Kidney glomerular epithelial cell (primary cell): ENCODE measurements around the gene GADD45B.
A peak's percentile ranks its signal among the peaks of the same experiment; 100 is the strongest.
"Not testable (repeated sequence)": the region's sequence is repeated elsewhere in the genome, so short reads cannot be mapped to it uniquely, and the experiment has no call there.

Source experiments
- DNase-seq: peaks from one replicate; lab custom pipeline; 2025; lab: John Stamatoyannopoulos, UW

Gene GADD45B

GRCh38 chr19:2469102-2469914 lies 6.6 kb upstream of the GADD45B start:
- peak; percentile 40 for DNase-seq

GRCh38 chr19:2469915-2470200 lies 6.1 kb upstream of the GADD45B start:
- not testable (repeated sequence) for DNase-seq

GRCh38 chr19:2474232-2475017 lies 1.5 kb upstream of the GADD45B start:
- DNase-seq: peak; percentile 74

GRCh38 chr19:2475018-2475701 lies 767 bp upstream of the GADD45B start:
- DNase-seq: peak; percentile 32

- DNase-seq: peak; percentile 32
Measured at GRCh38 chr19:2476451-2477140, 669 bp downstream of the GADD45B start.

- DNase-seq: peak; percentile 5
Measured at GRCh38 chr19:2477141-2477710, 1.3 kb downstream of the GADD45B start.

GRCh38 chr19:2477732-2478191 lies 1.8 kb downstream of the GADD45B start:
- peak; percentile 31 for DNase-seq

- DNase-seq: peak; percentile 31
Measured at GRCh38 chr19:2478278-2478755, 2.4 kb downstream of the GADD45B start.

- peak; percentile 29 for DNase-seq
Measured at GRCh38 chr19:2478756-2479555, 3.0 kb downstream of the GADD45B start.

GRCh38 chr19:2479556-2480194 lies 3.7 kb downstream of the GADD45B start:
- no peak for DNase-seq

- DNase-seq: no peak
Measured at GRCh38 chr19:2481466-2481865, 5.5 kb downstream of the GADD45B start.

- DNase-seq: no peak
Measured at GRCh38 chr19:2482354-2483038, 6.6 kb downstream of the GADD45B start.

GRCh38 chr19:2483084-2483483 lies 7.2 kb downstream of the GADD45B start:
- DNase-seq: no peak

- no peak for DNase-seq
Measured at GRCh38 chr19:2483484-2484151, 7.7 kb downstream of the GADD45B start.

GRCh38 chr19:2484178-2484937 lies 8.4 kb downstream of the GADD45B start:
- no peak for DNase-seq

GRCh38 chr19:2485428-2485827 lies 9.5 kb downstream of the GADD45B start:
- no peak for DNase-seq

- DNase-seq: no peak
Measured at GRCh38 chr19:2487090-2487489, 11.2 kb downstream of the GADD45B start.

GRCh38 chr19:2487842-2488241 lies 11.9 kb downstream of the GADD45B start:
- DNase-seq: no peak
